Tibial artery (tissue), 4 donors: Measurements from ENCODE around the gene TSPAN9.
A peak's percentile ranks its signal among the peaks of the same experiment; 100 is the strongest.

Experiments
- DNase-seq, 2 donors: peaks; one replicate each; pipeline ENCODE4 v3.0.0-alpha.2; 2019
- H3K27ac ChIP-seq, 2 donors: fragments of 200-600 bp; sonication (generic) in 1 of 2; 1 replicate in 1 of 2; 2 replicates in 1 of 2; pipeline ENCODE4 v1.5.1; 2018 to 2019; ENCODE audit warnings: mild to moderate bottlenecking in 1 of 2
- H3K27me3 ChIP-seq, 2 donors: fragments of 200-600 bp; sonication (generic) in 1 of 2; one replicate each; pipeline versions ENCODE4 v1.5.1 to v1.6.0; 2016 to 2019
- H3K36me3 ChIP-seq, 3 donors: fragments of 200-600 bp; sonication (generic) in 2 of 3; one replicate each; pipeline ENCODE4 v1.5.1; 2016 to 2019; ENCODE audit warnings: mild to moderate bottlenecking in 2 of 3
- H3K4me1 ChIP-seq, 4 donors: fragments of 200-600 bp; sonication (generic) in 2 of 4; 1 replicate in 3 of 4; 2 replicates in 1 of 4; pipeline ENCODE4 v1.5.1; 2016 to 2019
- H3K4me3 ChIP-seq, 2 donors: fragments of 200-600 bp; sonication (generic) in 1 of 2; 1 replicate in 1 of 2; 2 replicates in 1 of 2; pipeline ENCODE4 v1.5.1; 2018 to 2019; ENCODE audit warnings: mild to moderate bottlenecking in 2 of 2
- H3K9me3 ChIP-seq, 3 donors: fragments of 200-600 bp; sonication (generic) in 1 of 3; one replicate each; pipeline ENCODE4 v1.5.1; 2016 to 2019
- CTCF ChIP-seq, 2 experiments: fragments of 200-600 bp in 1 of 2; fragments of 450-650 bp in 1 of 2; IDR thresholded peaks; one replicate each; pipeline ENCODE4 v1.5.1; 2017 to 2019; ENCODE audit warnings: antibody characterized with exemption in 2 of 2, mild to moderate bottlenecking in 1 of 2, moderate library complexity in 1 of 2
- intact Hi-C: fragments of 100-400 bp; cut with DNase I; formaldehyde crosslinking; loops from one replicate; pipeline ENCODE4 v1.15.0; 2023; ENCODE audit warnings: low total_unique reads

TSPAN9 gene

DNA sequence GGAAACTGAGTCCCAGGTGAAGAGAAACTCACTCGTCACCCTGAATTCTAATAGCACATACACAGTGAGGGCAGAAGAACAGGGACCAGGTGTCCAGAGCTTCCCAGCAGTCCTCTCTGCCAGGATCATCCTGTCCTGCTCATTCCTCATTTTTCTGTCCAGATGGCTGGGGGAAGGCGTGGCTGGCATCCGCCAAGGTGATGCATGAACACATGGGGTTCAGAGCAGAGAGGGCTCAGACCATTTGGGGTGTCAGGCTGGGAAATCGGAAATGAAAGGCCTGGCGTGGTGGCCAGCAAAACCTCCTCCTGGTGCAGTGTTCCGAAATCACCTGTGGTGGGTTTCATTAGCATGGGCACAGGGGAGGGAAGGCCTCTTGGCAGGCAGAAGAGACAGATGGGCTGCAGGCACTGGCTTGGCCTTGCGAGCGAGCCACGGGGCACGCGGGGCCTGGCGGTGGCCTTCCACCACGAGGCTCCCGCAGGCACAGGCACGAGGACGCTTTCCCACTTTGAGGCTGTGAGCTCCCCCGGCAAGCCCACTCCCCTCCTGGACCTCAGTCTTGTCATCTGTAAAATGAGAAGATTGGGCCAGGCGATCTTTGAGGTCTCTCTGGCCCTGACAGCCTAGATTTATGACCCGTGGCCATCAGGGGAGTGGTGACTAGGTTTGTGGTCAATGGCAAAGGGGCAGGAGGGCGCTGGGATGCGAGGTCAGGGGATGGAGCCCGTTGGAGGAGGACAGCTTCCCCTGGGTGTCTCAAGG lies 68.5 kb downstream of the TSPAN9 start:
- Histone ChIP-seq H3K27ac (no peak overlapping the region), H3K9me3 (no peaks in the 10 kb centered on the region), H3K4me3 (no peak overlapping the region), H3K36me3 (peaks cover 0 to 4% (median 0%) of the 10 kb centered on the region in 3 donors), H3K4me1 (peaks cover 0 to 36% (median 32%) of the 10 kb centered on the region in 4 donors), H3K27me3 (no peaks in the 10 kb centered on the region)
- no peak for TF ChIP-seq CTCF (IDR thresholded peaks at IDR 0.05)
- intact Hi-C loops = no loop called here
- DNase-seq = no peak

GRCh38 chr12:3147260-3147659 lies 70.1 kb downstream of the TSPAN9 start:
- Histone ChIP-seq H3K27me3 (no peaks in the 10 kb centered on the region), H3K36me3 (peaks cover 0 to 4% (median 0%) of the 10 kb centered on the region in 3 donors), H3K4me3 (no peak overlapping the region), H3K27ac (no peak overlapping the region), H3K9me3 (no peaks in the 10 kb centered on the region), H3K4me1 (peaks cover 0 to 45% (median 37%) of the 10 kb centered on the region in 4 donors)
- intact Hi-C loops = no loop called here
- TF ChIP-seq CTCF (IDR thresholded peaks at IDR 0.05) = no peak
- DNase-seq = no peak

- H3K27me3 ChIP-seq = no peaks in the 10 kb centered on the region
- peaks cover 0 to 4% (median 0%) of the 10 kb centered on the region in 3 donors for H3K36me3 ChIP-seq
- H3K4me3 ChIP-seq = no peak overlapping the region
- no peak for DNase-seq
- H3K4me1 ChIP-seq = peaks cover 0 to 53% (median 40%) of the 10 kb centered on the region in 4 donors
- H3K27ac ChIP-seq = peak overlapping the region; percentile 28 to 32
- intact Hi-C loops = no loop called here
- H3K9me3 ChIP-seq = no peaks in the 10 kb centered on the region
- no peak for TF ChIP-seq CTCF (IDR thresholded peaks at IDR 0.05)
These were observed 71.3 kb downstream of the TSPAN9 start for GRCh38 chr12:3148366-3149000.

GRCh38 chr12:3149515-3150307 lies 72.5 kb downstream of the TSPAN9 start:
- TF ChIP-seq CTCF (IDR thresholded peaks at IDR 0.05) = no peak
- intact Hi-C loops = no loop called here
- Histone ChIP-seq H3K4me1 (peaks cover 0 to 53% (median 40%) of the 10 kb centered on the region in 4 donors), H3K27me3 (no peaks in the 10 kb centered on the region), H3K27ac (peak overlapping the region; percentile 21 to 74), H3K36me3 (peaks cover 0 to 4% (median 0%) of the 10 kb centered on the region in 3 donors), H3K4me3 (no peak overlapping the region), H3K9me3 (no peaks in the 10 kb centered on the region)
- DNase-seq = no peak

GRCh38 chr12:3150308-3150670 lies 73.1 kb downstream of the TSPAN9 start:
- Histone ChIP-seq H3K9me3 (no peaks in the 10 kb centered on the region), H3K36me3 (peaks cover 0 to 4% (median 0%) of the 10 kb centered on the region in 3 donors), H3K4me1 (peaks cover 0 to 53% (median 40%) of the 10 kb centered on the region in 4 donors), H3K4me3 (no peak overlapping the region), H3K27me3 (no peaks in the 10 kb centered on the region), H3K27ac (peak overlapping the region; percentile 21 to 74)
- no peak for DNase-seq
- TF ChIP-seq CTCF (IDR thresholded peaks at IDR 0.05) = no peak
- intact Hi-C loops = no loop called here
